A673 (cell line): ENCODE results near the gene ATRN. TPM values are rescaled to one million over a fixed set of nuclear protein-coding genes. Genes with fewer than 3 reads are reported as not detected.

Experiments used
- BruUV-seq: library from RNA; stranded (reverse); fragments of 400-500 nt; replicated peaks from 2 replicates; lab custom pipeline; 2021; lab: Mats Ljungman, UMichigan
- CTCF ChIA-PET: fragments of 300-600 bp; sonication (Branson Sonifier 250); formaldehyde crosslinking; loops from one replicate; lab custom pipeline; 2022; ENCODE audit warnings: antibody characterized with exemption; lab: Charles Lee
- POLR2A ChIA-PET: fragments of 300-600 bp; sonication (Branson Sonifier 250); formaldehyde crosslinking; loops from one replicate; lab custom pipeline; 2022; ENCODE audit warnings: antibody characterized with exemption; ENCODE audit not compliant: low non-redundant PET; lab: Charles Lee
- DNase-seq: peaks from one replicate; pipeline ENCODE4 v3.0.0-alpha.2; 2015; ENCODE audit warnings: low spot score
- H3K27ac ChIP-seq: fragments of 200-600 bp; sonication (generic); 2 replicates; pipeline ENCODE4 v1.5.1; 2016; ENCODE audit warnings: mixed run types, low read depth, mild to moderate bottlenecking, mixed read lengths, antibody characterized with exemption, low read length; ENCODE audit not compliant: poor library complexity, severe bottlenecking
- H3K27me3 ChIP-seq: fragments of 200-600 bp; sonication (generic); replicated peaks from 2 replicates; pipeline ENCODE4 v1.6.1; 2017; ENCODE audit warnings: mixed run types, low read depth, mild to moderate bottlenecking, mixed read lengths, antibody characterized with exemption, low read length; ENCODE audit not compliant: insufficient read depth, poor library complexity
- H3K36me3 ChIP-seq: fragments of 200-600 bp; sonication (generic); 2 replicates; pipeline ENCODE4 v1.6.1; 2016; ENCODE audit warnings: mixed run types, mild to moderate bottlenecking, mixed read lengths, antibody characterized with exemption, low read length; ENCODE audit not compliant: insufficient read depth, poor library complexity, severe bottlenecking
- H3K4me1 ChIP-seq: fragments of 200-600 bp; sonication (generic); 2 replicates; pipeline ENCODE4 v1.6.1; 2017; ENCODE audit warnings: mixed run types, mild to moderate bottlenecking, mixed read lengths, antibody characterized with exemption, low read length; ENCODE audit not compliant: insufficient read depth, poor library complexity, severe bottlenecking
- H3K4me3 ChIP-seq: fragments of 200-600 bp; sonication (generic); 2 replicates; pipeline ENCODE4 v1.5.1; 2016; ENCODE audit warnings: low read depth, mixed run types, mild to moderate bottlenecking, mixed read lengths, low read length; ENCODE audit not compliant: poor library complexity, severe bottlenecking
- H3K9me3 ChIP-seq: fragments of 200-600 bp; sonication (generic); 2 replicates; pipeline ENCODE4 v1.6.1; 2016; ENCODE audit warnings: mixed run types, low read depth, mild to moderate bottlenecking, mixed read lengths, antibody characterized with exemption, low read length; ENCODE audit not compliant: poor library complexity, severe bottlenecking
- EZH2 ChIP-seq: fragments of 200-600 bp; sonication (generic); IDR thresholded peaks from 2 replicates; pipeline ENCODE4 v1.6.1; 2017; ENCODE audit warnings: borderline replicate concordance, low read depth, mild to moderate bottlenecking, mixed read lengths, antibody characterized with exemption, low read length; ENCODE audit not compliant: poor library complexity, severe bottlenecking
- intact Hi-C: fragments of 100-400 bp; cut with micrococcal nuclease; formaldehyde crosslinking; loops from one replicate; pipeline ENCODE4 v1.10.0; 2022; ENCODE audit not compliant: unreplicated experiment
- total RNA-seq: library from RNA; stranded (reverse); gene quantifications from 2 replicates; pipeline ENCODE4 v1.2.3, GENCODE V29; 2021
- TF ChIP-seq, protein P1 (sequence below): fragments of 300-800, 200-600 bp; sonication (generic); conservative IDR thresholded peaks from 2 replicates; pipeline ENCODE4 v1.5.1; 2017; ENCODE audit warnings: low read depth, mild to moderate bottlenecking, antibody characterized with exemption, low read length, moderate library complexity, mixed read lengths

Gene ATRN
- total RNA-seq, 1 experiment from 2014 or later = 27.1 TPM

DNA sequence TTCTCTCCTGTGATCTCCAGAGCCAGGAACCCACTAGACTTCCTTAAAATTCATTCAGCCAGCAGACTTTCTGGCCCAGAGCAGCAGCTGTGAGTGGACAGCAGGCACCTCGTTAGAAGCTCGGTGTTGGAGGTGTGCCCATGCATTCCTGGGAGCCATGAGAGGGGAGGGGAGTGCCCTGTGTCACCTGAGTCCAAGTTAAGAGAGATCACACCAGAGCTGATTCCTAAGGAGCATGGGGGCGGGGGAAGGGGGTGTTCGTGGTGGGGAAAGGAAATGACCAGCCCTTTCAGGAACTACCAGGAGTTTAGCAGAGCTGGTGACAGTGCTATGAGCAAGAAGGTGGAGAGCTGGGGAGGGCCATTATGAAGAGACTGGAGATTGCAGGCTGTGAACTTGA is 145.4 kb downstream of the ATRN start:
- H3K4me1 ChIP-seq = no peaks in the 10 kb centered on the region
- H3K36me3 ChIP-seq = no peaks in the 10 kb centered on the region
- ChIA-PET CTCF (interaction anchor here (0.7 kb wide), 1 partner anchor 68 kb away, joined by 4 read pairs; no protein-coding TSS in a partner anchor), POLR2A (no interaction called here)
- DNase-seq = no peak
- no TSS peak for BruUV-seq
- no peak for TF ChIP-seq EZH2
- TF ChIP-seq, protein P1, sequence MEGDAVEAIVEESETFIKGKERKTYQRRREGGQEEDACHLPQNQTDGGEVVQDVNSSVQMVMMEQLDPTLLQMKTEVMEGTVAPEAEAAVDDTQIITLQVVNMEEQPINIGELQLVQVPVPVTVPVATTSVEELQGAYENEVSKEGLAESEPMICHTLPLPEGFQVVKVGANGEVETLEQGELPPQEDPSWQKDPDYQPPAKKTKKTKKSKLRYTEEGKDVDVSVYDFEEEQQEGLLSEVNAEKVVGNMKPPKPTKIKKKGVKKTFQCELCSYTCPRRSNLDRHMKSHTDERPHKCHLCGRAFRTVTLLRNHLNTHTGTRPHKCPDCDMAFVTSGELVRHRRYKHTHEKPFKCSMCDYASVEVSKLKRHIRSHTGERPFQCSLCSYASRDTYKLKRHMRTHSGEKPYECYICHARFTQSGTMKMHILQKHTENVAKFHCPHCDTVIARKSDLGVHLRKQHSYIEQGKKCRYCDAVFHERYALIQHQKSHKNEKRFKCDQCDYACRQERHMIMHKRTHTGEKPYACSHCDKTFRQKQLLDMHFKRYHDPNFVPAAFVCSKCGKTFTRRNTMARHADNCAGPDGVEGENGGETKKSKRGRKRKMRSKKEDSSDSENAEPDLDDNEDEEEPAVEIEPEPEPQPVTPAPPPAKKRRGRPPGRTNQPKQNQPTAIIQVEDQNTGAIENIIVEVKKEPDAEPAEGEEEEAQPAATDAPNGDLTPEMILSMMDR = no peak
- intact Hi-C loops = no loop called here
- no peak overlapping the region for H3K27ac ChIP-seq
- H3K27me3 ChIP-seq = no peaks in the 10 kb centered on the region
- H3K4me3 ChIP-seq = no peak overlapping the region
- no peaks in the 10 kb centered on the region for H3K9me3 ChIP-seq

DNA sequence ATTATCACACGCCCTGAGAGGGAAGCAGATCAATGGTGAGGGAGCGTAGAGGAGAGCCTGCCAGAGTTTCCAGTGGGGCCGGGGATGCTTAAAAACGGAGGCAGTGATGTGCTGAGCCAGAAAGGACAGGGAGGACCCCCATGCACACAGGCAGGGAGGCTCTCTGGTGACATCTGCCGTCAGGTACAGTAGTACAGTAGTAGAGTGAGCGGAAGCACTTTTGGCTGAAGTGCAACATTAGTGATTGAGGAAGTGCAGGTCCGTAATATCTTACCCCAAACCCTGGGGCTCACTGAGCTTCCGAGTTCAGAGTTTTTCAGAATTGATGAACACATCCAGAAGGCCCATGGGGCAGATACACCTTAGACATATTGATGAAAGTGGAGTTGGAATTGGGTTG is 150.3 kb downstream of the ATRN start:
- no peak for DNase-seq
- TF ChIP-seq EZH2 = no peak
- TF ChIP-seq, protein P1 = no peak
- CTCF ChIA-PET = no interaction called here
- intact Hi-C loops = no loop called here
- Histone ChIP-seq H3K36me3 (no peaks in the 10 kb centered on the region), H3K4me3 (no peak overlapping the region), H3K9me3 (no peaks in the 10 kb centered on the region), H3K27me3 (no peaks in the 10 kb centered on the region), H3K4me1 (peaks cover 10% of the 10 kb centered on the region), H3K27ac (no peak overlapping the region)
- BruUV-seq = no TSS peak
- POLR2A ChIA-PET = no interaction called here

DNA sequence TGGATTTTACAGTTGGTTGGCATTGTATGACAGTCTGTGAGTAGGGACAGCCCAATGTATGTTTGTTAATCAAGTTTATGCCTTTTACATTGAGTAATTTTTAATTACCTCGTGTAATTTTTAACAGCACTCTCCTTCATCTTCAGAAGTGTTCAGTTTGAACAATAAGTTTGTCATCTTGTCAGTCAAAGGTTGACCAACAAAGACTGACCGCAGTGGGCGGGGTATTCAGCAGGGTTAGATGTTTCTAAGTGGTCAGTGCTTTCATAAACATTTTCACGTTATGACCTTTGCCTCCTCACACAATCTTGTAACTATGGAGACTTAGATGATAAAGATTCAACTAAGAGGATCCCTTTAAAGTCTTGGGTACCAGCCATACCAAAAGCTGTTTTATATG is 151.6 kb downstream of the ATRN start:
- intact Hi-C loops = no loop called here
- BruUV-seq = no TSS peak
- peaks cover 10% of the 10 kb centered on the region for H3K4me1 ChIP-seq
- no peak overlapping the region for H3K27ac ChIP-seq
- no peaks in the 10 kb centered on the region for H3K36me3 ChIP-seq
- no peak for TF ChIP-seq EZH2
- TF ChIP-seq, protein P1 = no peak
- H3K4me3 ChIP-seq = no peak overlapping the region
- ChIA-PET CTCF (no interaction called here), POLR2A (no interaction called here)
- H3K9me3 ChIP-seq = no peaks in the 10 kb centered on the region
- no peaks in the 10 kb centered on the region for H3K27me3 ChIP-seq
- no peak for DNase-seq
